ENCODE results near the gene RGS10.

RGS10 gene

GRCh38 chr10:119457966-119458766, 84.4 kb downstream of the RGS10 start:
- H3K4me3 Mint-ChIP-seq: no peak overlapping the region
- peaks cover 9% of the 10 kb centered on the region for H3K27me3 Mint-ChIP-seq (ENCODE audit: low read depth, poor library complexity)
- DNase-seq: no peak
- H3K27ac Mint-ChIP-seq: no peak overlapping the region
- peaks cover 25% of the 10 kb centered on the region for H3K36me3 Mint-ChIP-seq (ENCODE audit: low read depth)
- no peak for TF ChIP-seq CTCF (IDR thresholded peaks at IDR 0.05)
- H3K9me3 Mint-ChIP-seq: peaks cover 11% of the 10 kb centered on the region
- H3K4me1 Mint-ChIP-seq: peaks cover 17% of the 10 kb centered on the region

DNA sequence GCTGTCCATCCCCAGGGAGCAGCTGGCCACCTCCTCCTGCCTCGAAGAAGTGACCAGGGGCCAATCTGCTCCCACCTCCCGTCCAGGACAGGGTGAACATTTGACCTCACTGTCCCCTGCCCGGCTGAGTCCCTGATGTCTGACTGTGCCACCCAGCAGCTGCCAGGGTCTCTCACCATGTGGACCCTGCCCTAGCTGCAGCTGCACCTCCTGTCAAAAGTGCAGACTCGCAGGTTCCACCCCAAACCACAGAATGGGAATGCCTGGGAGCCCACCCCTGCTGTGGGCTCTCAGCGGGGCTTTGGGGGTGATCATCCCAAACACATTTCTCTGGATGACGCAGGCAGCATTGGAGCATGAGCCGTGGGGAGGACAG, 86.1 kb downstream of the RGS10 start:
- H3K9me3 Mint-ChIP-seq: no peaks in the 10 kb centered on the region
- no peak for DNase-seq
- H3K27ac Mint-ChIP-seq: no peak overlapping the region
- H3K4me1 Mint-ChIP-seq: peaks cover 17% of the 10 kb centered on the region
- no peak overlapping the region for H3K4me3 Mint-ChIP-seq
- peaks cover 9% of the 10 kb centered on the region for H3K27me3 Mint-ChIP-seq (ENCODE audit: low read depth, poor library complexity)
- H3K36me3 Mint-ChIP-seq (ENCODE audit: low read depth): peaks cover 16% of the 10 kb centered on the region
- TF ChIP-seq CTCF (IDR thresholded peaks at IDR 0.05): no peak

- H3K4me1 Mint-ChIP-seq: peaks cover 17% of the 10 kb centered on the region
- no peak for DNase-seq
- H3K27ac Mint-ChIP-seq: no peak overlapping the region
- no peaks in the 10 kb centered on the region for H3K9me3 Mint-ChIP-seq
- H3K27me3 Mint-ChIP-seq (ENCODE audit: low read depth, poor library complexity): peaks cover 3% of the 10 kb centered on the region
- no peak overlapping the region for H3K4me3 Mint-ChIP-seq
- peaks cover 16% of the 10 kb centered on the region for H3K36me3 Mint-ChIP-seq (ENCODE audit: low read depth)
- TF ChIP-seq CTCF (IDR thresholded peaks at IDR 0.05): no peak
These were observed 86.7 kb downstream of the RGS10 start for GRCh38 chr10:119455609-119456434.

- DNase-seq: no peak
- H3K4me3 Mint-ChIP-seq: no peak overlapping the region
- H3K27ac Mint-ChIP-seq: no peak overlapping the region
- H3K36me3 Mint-ChIP-seq (ENCODE audit: low read depth): peaks cover 16% of the 10 kb centered on the region
- H3K27me3 Mint-ChIP-seq (ENCODE audit: low read depth, poor library complexity): no peaks in the 10 kb centered on the region
- peaks cover 22% of the 10 kb centered on the region for H3K4me1 Mint-ChIP-seq
- no peaks in the 10 kb centered on the region for H3K9me3 Mint-ChIP-seq
- no peak for TF ChIP-seq CTCF (IDR thresholded peaks at IDR 0.05)
These were observed 87.5 kb downstream of the RGS10 start for GRCh38 chr10:119454990-119455389.

DNA sequence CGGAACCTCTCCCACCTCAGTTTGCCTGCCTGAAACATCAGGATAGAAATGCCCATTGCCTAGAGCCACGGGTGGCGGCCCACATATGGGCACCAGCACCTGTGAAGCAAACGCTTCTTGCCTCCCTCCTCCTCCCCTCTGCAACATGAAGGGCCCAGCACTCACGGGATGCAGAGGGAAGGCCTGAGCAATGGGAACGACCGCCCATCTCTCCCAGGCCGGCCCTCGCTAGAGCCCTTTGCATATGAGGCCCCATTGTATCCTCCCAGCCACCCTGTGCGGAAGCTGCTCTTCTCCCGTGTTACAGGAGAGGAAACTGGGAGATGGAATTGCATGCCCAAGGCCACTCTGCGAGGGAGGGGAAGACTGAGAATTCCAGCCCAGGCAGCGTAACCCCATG, 88.2 kb downstream of the RGS10 start:
- Mint-ChIP-seq H3K9me3 (no peaks in the 10 kb centered on the region), H3K36me3 (ENCODE audit: low read depth) (peaks cover 16% of the 10 kb centered on the region), H3K27me3 (ENCODE audit: low read depth, poor library complexity) (no peaks in the 10 kb centered on the region), H3K4me1 (peaks cover 29% of the 10 kb centered on the region), H3K4me3 (no peak overlapping the region), H3K27ac (no peak overlapping the region)
- TF ChIP-seq CTCF (IDR thresholded peaks at IDR 0.05): no peak
- no peak for DNase-seq

Measured in nephron progenitor cell (in vitro differentiated cells).